A549 (cell line): Measurements from ENCODE around the gene GMNN. TPM values are rescaled to one million over a fixed set of nuclear protein-coding genes. Genes with fewer than 3 reads are reported as not detected.
A peak's percentile ranks its signal among the peaks of the same experiment; 100 is the strongest.

Experiments used
- ATAC-seq, 2 experiments: fragments of 200-7000 bp in 1 of 2; fragments of >200 bp in 1 of 2; cut with Nextera tagmentation in 1 of 2; cut with Tn5 transposase in 1 of 2; 3 replicates each; pipeline versions ENCODE4 v1.8.0 to v1.9.1; 2018 to 2020; ENCODE audit warnings: mild to moderate bottlenecking in 1 of 2, moderate library complexity in 1 of 2
- CTCF ChIA-PET: fragments of 300-600 bp; sonication (Branson Sonifier 250); formaldehyde crosslinking; extraction: SDS; loops from one replicate; lab custom pipeline; 2021; ENCODE audit warnings: antibody characterized with exemption, inconsistent platforms; lab: Yijun Ruan, JAX
- POLR2A ChIA-PET: fragments of 350-600 bp; formaldehyde crosslinking; extraction: SDS; loops from one replicate; lab custom pipeline; 2021; ENCODE audit warnings: antibody characterized with exemption, inconsistent platforms; lab: Yijun Ruan, JAX
- DNase-seq, 2 experiments: peaks; one replicate each; pipeline versions ENCODE4 v3.0.0 to v3.0.0-alpha.2; 2011 to 2016; ENCODE audit warnings: low read depth in 1 of 2, low spot score in 1 of 2
- FAIRE-seq: peaks from 2 replicates; lab custom pipeline; 2011; peaks lifted over from hg19 to GRCh38; lab: Jason Lieb, UNC
- H3K27ac ChIP-seq, 2 experiments: fragments of >200 bp; sonication (Bioruptor Twin); formaldehyde crosslinking; 3 replicates each; pipeline ENCODE4 v1.5.1; 2016 to 2017
- H3K4me1 ChIP-seq: fragments of >200 bp; sonication (Bioruptor Twin); formaldehyde crosslinking; 3 replicates; pipeline ENCODE4 v1.6.1; 2016
- H3K4me2 ChIP-seq: fragments of >200 bp; sonication (Bioruptor Twin); formaldehyde crosslinking; 3 replicates; pipeline ENCODE4 v1.6.1; 2016
- H3K4me3 ChIP-seq: fragments of >200 bp; sonication (Bioruptor Twin); formaldehyde crosslinking; 3 replicates; pipeline ENCODE4 v1.5.1; 2016
- H3K9me3 ChIP-seq: fragments of >200 bp; sonication (Bioruptor Twin); formaldehyde crosslinking; 3 replicates; pipeline ENCODE4 v1.6.1; 2016
- BHLHE40 ChIP-seq: IDR thresholded peaks from 2 replicates; pipeline ENCODE4 v1.6.1; 2012; ENCODE audit warnings: low read depth, low read length, inconsistent platforms
- CBX8 ChIP-seq: fragments of 200-600 bp; sonication (generic); IDR thresholded peaks from 2 replicates; pipeline ENCODE4 v1.6.1; 2016
- EHF ChIP-seq: fragments of 250-450 bp; sonication (Bioruptor Pico); IDR thresholded peaks from 2 replicates; pipeline ENCODE4 v1.5.0; 2020; ENCODE audit warnings: mild to moderate bottlenecking
- ESRRA ChIP-seq: fragments of 150-350 bp; IDR thresholded peaks from 2 replicates; pipeline ENCODE4 v1.6.1; 2014; ENCODE audit warnings: mild to moderate bottlenecking, low read length, borderline replicate concordance
- HDAC2 ChIP-seq: fragments of 200-600 bp; sonication (generic); IDR thresholded peaks from 2 replicates; pipeline ENCODE4 v1.6.1; 2016
- HOXA7 ChIP-seq: fragments of 250-450 bp; sonication (Bioruptor Pico); IDR thresholded peaks from 2 replicates; pipeline ENCODE4 v1.5.0; 2020; ENCODE audit warnings: mild to moderate bottlenecking, moderate library complexity
- HOXB13 ChIP-seq: fragments of 250-450 bp; sonication (Bioruptor Pico); IDR thresholded peaks from 2 replicates; pipeline ENCODE4 v1.5.0; 2020; ENCODE audit warnings: low read depth, mild to moderate bottlenecking, moderate library complexity
- KDM1A ChIP-seq: fragments of 200-600 bp; sonication (generic); IDR thresholded peaks from 2 replicates; pipeline ENCODE4 v1.6.1; 2016; ENCODE audit warnings: low read depth, mild to moderate bottlenecking
- MAFK ChIP-seq: fragments of 450-650 bp; IDR thresholded peaks from 2 replicates; pipeline ENCODE4 v1.6.1; 2014; ENCODE audit not compliant: partially characterized antibody
- NFE2L2 ChIP-seq: fragments of 150-350 bp; conservative IDR thresholded peaks from 2 replicates; pipeline ENCODE4 v1.6.1; 2014; ENCODE audit warnings: low read length
- NPAS2 ChIP-seq: fragments of 250-450 bp; sonication (Bioruptor Pico); IDR thresholded peaks from 2 replicates; pipeline ENCODE4 v1.8.0; 2022; ENCODE audit warnings: mild to moderate bottlenecking, moderate library complexity, borderline replicate concordance
- RCOR1 ChIP-seq: fragments of 150-350 bp; IDR thresholded peaks from 2 replicates; pipeline ENCODE4 v1.6.1; 2014; ENCODE audit warnings: antibody characterized with exemption, low read length, low read depth
- SMC3 ChIP-seq: fragments of >200 bp; sonication (Bioruptor Twin); formaldehyde crosslinking; IDR thresholded peaks from 3 replicates; pipeline ENCODE4 v1.6.1; 2018; ENCODE audit warnings: inconsistent platforms
- ZC3H11A ChIP-seq: fragments of 450-650 bp; IDR thresholded peaks from 2 replicates; pipeline ENCODE4 v1.6.1; 2014; ENCODE audit warnings: antibody characterized with exemption, mild to moderate bottlenecking
- WGBS: methylation state at CpG from one replicate; pipeline ENCODE4 v1.1.6; 2017; ENCODE audit errors: missing lambda C conversion rate; 5-methylcytosine and 5-hydroxymethylcytosine counted together
- polyA plus RNA-seq, 4 experiments: library from polyadenylated mRNA; depleted of rRNA in 3 of 4; stranded (reverse); fragments of >200 nt; fragmentation: RNase III in 1 of 4; extraction: RNeasy Plus Mini Kit Qiagen cat#74134 plus additional on column Dnase treatment in 1 of 4; gene quantifications; 2 replicates in 3 of 4; 3 replicates in 1 of 4; pipeline ENCODE4 v1.2.3, GENCODE V29; 2011 to 2017
- TF ChIP-seq, protein P1 (sequence below): IDR thresholded peaks from 2 replicates; pipeline ENCODE4 v1.6.1; 2012
- TF ChIP-seq, protein P2 (sequence below): fragments of >200 bp; sonication (Bioruptor Twin); formaldehyde crosslinking; IDR thresholded peaks from 2 replicates; pipeline ENCODE4 v1.6.1; 2016
- TF ChIP-seq, protein P3 (sequence below): fragments of 450-650 bp; IDR thresholded peaks from 2 replicates; pipeline ENCODE4 v1.6.1; 2014; ENCODE audit warnings: antibody characterized with exemption
- TF ChIP-seq, protein P4 (sequence below): IDR thresholded peaks from 2 replicates; pipeline ENCODE4 v1.6.1; 2012

GMNN gene
- polyA plus RNA-seq, 2 of the 4 experiments (the other 2 are of a cell fraction): 59.2 to 59.4 TPM

DNA sequence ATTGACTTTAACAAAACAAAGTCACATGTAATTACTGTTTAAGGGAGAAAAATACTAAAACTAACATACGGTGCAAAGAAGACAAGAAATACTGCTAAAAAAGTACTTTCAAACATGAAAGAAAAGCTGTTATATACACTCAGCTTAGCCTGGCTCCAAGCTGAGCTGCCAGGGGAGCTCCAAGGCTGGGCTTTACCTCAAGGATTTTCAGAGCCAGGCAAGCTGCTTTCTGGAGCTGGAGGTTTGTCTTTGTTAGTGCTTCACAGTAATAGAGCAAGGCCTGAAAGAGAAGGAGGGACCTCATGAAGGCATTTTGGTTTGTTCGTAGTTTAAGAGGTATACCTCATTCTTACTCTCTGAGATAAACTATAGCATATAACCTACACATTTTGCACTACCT is 43.6 kb downstream of the GMNN start (continued):
- TF ChIP-seq CBX8 (no peak), HDAC2 (no peak), BHLHE40 (no peak)

DNA sequence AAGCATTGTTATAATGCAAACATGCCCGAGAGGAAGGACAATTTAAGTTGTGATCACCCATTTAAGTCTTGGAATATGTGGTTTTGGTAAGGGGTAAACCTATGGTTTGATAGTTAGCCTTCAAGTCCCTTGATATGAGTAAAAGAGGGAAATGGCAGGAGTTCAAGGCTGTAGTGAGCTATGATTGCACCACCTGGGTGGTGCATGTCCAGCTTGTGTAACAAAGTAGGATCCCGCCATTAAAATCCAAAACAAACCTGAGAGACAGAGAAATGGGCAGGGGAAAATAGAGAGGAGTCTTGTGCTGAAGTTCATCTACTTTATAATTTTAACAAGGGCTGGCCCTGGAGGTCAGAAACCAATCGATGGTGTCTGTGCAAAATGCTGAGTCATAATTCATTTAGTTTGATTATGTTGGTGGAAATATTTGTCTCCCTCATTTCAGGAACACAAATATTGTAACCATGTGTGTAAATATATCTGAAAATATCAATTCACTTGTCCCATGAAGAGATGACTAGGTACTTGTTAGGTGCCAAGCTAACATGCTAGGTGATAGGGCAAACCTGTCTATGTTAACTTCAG is 47.2 kb downstream of the GMNN start:
- no peaks in the 10 kb centered on the region for H3K9me3 ChIP-seq
- ATAC-seq (no peak), FAIRE-seq (no peak), DNase-seq (no peak)
- no peak overlapping the region for H3K4me2 ChIP-seq
- ChIA-PET CTCF (interaction anchor here (0.6 kb wide), 1 partner anchor 1050 kb away, joined by 5 read pairs; no protein-coding TSS in a partner anchor), POLR2A (no interaction called here)
- 75% methylated on average over 3 of the region's 3 CpGs for WGBS
- peak overlapping the region; percentile 19 to 35; a peak in 1 of 6 replicates for H3K27ac ChIP-seq
- H3K4me3 ChIP-seq: no peak overlapping the region
- H3K4me1 ChIP-seq: peaks cover 3% of the 10 kb centered on the region; the same call in 1 of the 3 replicates
- peak; percentile 82 for TF ChIP-seq NFE2L2
- TF ChIP-seq MAFK: peak; percentile 77
- TF ChIP-seq, protein P1, sequence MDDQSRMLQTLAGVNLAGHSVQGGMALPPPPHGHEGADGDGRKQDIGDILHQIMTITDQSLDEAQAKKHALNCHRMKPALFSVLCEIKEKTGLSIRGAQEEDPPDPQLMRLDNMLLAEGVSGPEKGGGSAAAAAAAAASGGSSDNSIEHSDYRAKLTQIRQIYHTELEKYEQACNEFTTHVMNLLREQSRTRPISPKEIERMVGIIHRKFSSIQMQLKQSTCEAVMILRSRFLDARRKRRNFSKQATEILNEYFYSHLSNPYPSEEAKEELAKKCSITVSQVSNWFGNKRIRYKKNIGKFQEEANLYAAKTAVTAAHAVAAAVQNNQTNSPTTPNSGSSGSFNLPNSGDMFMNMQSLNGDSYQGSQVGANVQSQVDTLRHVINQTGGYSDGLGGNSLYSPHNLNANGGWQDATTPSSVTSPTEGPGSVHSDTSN: no peak

DNA sequence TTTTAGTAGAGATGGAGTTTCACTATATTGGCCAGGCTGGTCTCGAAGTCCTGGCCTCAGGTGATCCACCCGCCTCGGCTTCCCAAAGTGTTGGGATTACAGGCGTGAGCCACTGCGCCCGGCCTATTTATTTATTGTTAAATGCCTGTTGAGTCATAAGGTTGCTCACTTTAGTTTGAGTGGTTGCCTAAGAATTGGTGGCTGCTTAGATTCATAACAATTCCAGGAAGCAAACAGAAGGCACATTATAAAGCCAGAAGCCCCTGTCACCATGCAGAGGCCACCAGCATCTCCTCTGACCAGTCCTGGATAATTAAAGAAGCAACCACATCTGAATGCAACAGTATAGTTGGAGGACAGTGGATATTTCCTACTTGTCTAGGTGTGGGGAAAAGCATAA is 48.0 kb downstream of the GMNN start:
- WGBS: 74% methylated on average over 6 of the region's 6 CpGs
- CTCF ChIA-PET: interaction anchor here (2.1 kb wide), 1 partner anchor 24 kb away, joined by 6 read pairs; the partner anchor contains the start of gene ARMH2
- DNase-seq: no peak
- no peak overlapping the region for H3K4me2 ChIP-seq
- FAIRE-seq: no peak
- H3K4me1 ChIP-seq: peaks cover 3% of the 10 kb centered on the region; the same call in 2 of the 3 replicates
- TF ChIP-seq, protein P2, sequence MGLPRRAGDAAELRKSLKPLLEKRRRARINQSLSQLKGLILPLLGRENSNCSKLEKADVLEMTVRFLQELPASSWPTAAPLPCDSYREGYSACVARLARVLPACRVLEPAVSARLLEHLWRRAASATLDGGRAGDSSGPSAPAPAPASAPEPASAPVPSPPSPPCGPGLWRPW: no peak
- no peak for TF ChIP-seq HOXB13 (CRISPR knock-in tag)
- TF ChIP-seq ZC3H11A: no peak
- TF ChIP-seq EHF (CRISPR knock-in tag): no peak
- no peak for TF ChIP-seq HDAC2
- TF ChIP-seq, all 56 proteins: peak for 0
- H3K27ac ChIP-seq: no peak overlapping the region
- POLR2A ChIA-PET: no interaction called here
- no peaks in the 10 kb centered on the region for H3K9me3 ChIP-seq
- no peak for ATAC-seq
- no peak overlapping the region for H3K4me3 ChIP-seq

DNA sequence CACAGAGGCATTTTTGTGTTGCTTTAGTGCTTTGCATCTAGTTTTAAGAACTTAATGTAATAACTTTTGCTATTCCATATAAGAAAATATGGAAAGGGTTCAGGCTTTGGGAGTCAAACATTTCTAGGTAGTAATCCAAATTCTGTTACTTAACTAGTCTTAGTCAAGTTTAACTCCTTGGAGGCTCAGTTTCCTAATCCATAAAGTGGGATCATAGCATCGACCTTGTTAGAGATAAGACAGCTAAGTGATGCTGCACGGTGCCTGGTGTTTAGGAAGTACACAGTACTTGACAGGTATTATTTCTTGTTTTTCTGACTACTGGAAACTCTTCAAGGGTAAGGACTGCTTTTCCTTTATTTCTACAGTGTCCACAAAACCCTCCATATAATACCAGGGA is 48.4 kb downstream of the GMNN start:
- WGBS: 73% methylated on average over 2 of the region's 2 CpGs
- ChIA-PET POLR2A (no interaction called here), CTCF (interaction anchor here (2.1 kb wide), 1 partner anchor 25 kb away, joined by 6 read pairs; the partner anchor contains the start of gene ARMH2)
- Histone ChIP-seq H3K4me1 (peaks cover 3% of the 10 kb centered on the region; the same call in 2 of the 3 replicates), H3K4me3 (no peak overlapping the region), H3K4me2 (no peak overlapping the region), H3K9me3 (no peaks in the 10 kb centered on the region), H3K27ac (no peak overlapping the region)
- ATAC-seq: no peak
- TF ChIP-seq, protein P3, sequence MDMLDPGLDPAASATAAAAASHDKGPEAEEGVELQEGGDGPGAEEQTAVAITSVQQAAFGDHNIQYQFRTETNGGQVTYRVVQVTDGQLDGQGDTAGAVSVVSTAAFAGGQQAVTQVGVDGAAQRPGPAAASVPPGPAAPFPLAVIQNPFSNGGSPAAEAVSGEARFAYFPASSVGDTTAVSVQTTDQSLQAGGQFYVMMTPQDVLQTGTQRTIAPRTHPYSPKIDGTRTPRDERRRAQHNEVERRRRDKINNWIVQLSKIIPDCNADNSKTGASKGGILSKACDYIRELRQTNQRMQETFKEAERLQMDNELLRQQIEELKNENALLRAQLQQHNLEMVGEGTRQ: no peak
- TF ChIP-seq RCOR1 (no peak), KDM1A (no peak), SMC3 (no peak), MAFK (no peak), NPAS2 (CRISPR knock-in tag) (no peak), ESRRA (no peak), HOXA7 (CRISPR knock-in tag) (no peak), ZC3H11A (no peak)
- TF ChIP-seq, protein P4, sequence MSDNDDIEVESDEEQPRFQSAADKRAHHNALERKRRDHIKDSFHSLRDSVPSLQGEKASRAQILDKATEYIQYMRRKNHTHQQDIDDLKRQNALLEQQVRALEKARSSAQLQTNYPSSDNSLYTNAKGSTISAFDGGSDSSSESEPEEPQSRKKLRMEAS: no peak
- no peak for FAIRE-seq
- no peak for DNase-seq
